Measurements from ENCODE around the gene MARK1.

DNA sequence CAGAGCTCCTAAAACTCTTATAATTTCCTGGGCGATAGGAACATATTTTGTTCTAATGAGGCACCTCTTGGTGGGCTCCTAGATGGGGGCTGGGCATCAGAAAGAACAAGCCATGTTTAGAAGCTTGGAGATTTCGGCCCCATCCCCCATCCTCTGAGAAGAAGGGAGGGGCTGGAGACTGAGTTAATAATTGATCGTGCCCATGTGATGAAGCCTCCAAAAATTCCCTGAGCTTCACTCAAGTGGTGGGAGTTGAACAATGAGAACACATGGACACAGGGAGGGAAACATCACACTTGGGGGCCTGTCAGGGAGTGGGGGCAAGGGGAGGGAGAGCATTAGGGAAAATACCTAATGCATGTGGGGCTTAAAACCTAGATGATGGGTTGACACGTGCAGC, 180.3 kb downstream of the MARK1 start:
- TF ChIP-seq CTCF (conservative IDR thresholded peaks at IDR 0.05; ENCODE audit: low read depth, low read length) (no peak), BHLHE40 (IDR thresholded peaks at IDR 0.05; ENCODE audit: low read depth, low read length) (no peak), POLR2A (IDR thresholded peaks at IDR 0.05; ENCODE audit: low read depth, low read length) (no peak), RAD21 (IDR thresholded peaks at IDR 0.05; ENCODE audit: low read length) (no peak), CEBPB (IDR thresholded peaks at IDR 0.05; ENCODE audit: low read depth, low read length) (no peak), MAFK (IDR thresholded peaks at IDR 0.05; ENCODE audit: low read depth, low read length) (no peak), MAZ (IDR thresholded peaks at IDR 0.05; ENCODE audit: borderline replicate concordance, low read depth, low read length) (no peak), USF2 (IDR thresholded peaks at IDR 0.05; ENCODE audit: low read depth, low read length) (no peak)
- TF ChIP-seq, protein P1, sequence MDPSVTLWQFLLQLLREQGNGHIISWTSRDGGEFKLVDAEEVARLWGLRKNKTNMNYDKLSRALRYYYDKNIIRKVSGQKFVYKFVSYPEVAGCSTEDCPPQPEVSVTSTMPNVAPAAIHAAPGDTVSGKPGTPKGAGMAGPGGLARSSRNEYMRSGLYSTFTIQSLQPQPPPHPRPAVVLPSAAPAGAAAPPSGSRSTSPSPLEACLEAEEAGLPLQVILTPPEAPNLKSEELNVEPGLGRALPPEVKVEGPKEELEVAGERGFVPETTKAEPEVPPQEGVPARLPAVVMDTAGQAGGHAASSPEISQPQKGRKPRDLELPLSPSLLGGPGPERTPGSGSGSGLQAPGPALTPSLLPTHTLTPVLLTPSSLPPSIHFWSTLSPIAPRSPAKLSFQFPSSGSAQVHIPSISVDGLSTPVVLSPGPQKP (IDR thresholded peaks at IDR 0.05; ENCODE audit: borderline replicate concordance, low read depth, low read length), result no peak
